IMR-90 (cell line): ENCODE results near the gene MARCKSL1. TPM values are rescaled to one million over a fixed set of nuclear protein-coding genes. Genes with fewer than 3 reads are reported as not detected.
A peak's percentile ranks its signal among the peaks of the same experiment; 100 is the strongest.

Experiments used
- ATAC-seq: fragments of 200-7000 bp; cut with Tn5 transposase; 2 replicates; pipeline ENCODE4 v1.9.1; 2020; ENCODE audit warnings: low read depth, mild to moderate bottlenecking, moderate library complexity
- BruUV-seq: library from RNA; stranded (reverse); fragments of 400-500 nt; replicated peaks from 2 replicates; lab custom pipeline; 2021; lab: Mats Ljungman, UMichigan
- CTCF ChIA-PET: fragments of 300-600 bp; formaldehyde crosslinking; extraction: SDS; loops from one replicate; lab custom pipeline; 2021; ENCODE audit warnings: antibody characterized with exemption; lab: Yijun Ruan, JAX
- POLR2A ChIA-PET: fragments of 300-600 bp; sonication (Branson Sonifier 250); formaldehyde crosslinking; loops from one replicate; lab custom pipeline; 2022; ENCODE audit warnings: antibody characterized with exemption; ENCODE audit not compliant: unreplicated experiment; lab: Charles Lee
- DNase-seq: peaks from one replicate; pipeline ENCODE4 v3.0.0; 2013
- H2AFZ ChIP-seq: replicated peaks from 2 replicates; pipeline ENCODE3; 2013; ENCODE audit warnings: low read length, mild to moderate bottlenecking; ENCODE audit not compliant: poor library complexity
- H2AK5ac ChIP-seq: 2 replicates; pipeline ENCODE4 v1.6.1; 2013; ENCODE audit warnings: low read depth, low read length, inconsistent platforms
- H2AK9ac ChIP-seq: replicated peaks from 2 replicates; pipeline ENCODE3; 2013; ENCODE audit warnings: mild to moderate bottlenecking, low read depth, low read length, moderate library complexity; ENCODE audit not compliant: poor library complexity
- H2BK120ac ChIP-seq: 2 replicates; pipeline ENCODE4 v1.6.1; 2013; ENCODE audit warnings: low read depth, low read length, inconsistent platforms
- H2BK15ac ChIP-seq: 3 replicates; pipeline ENCODE4 v1.6.1; 2013; ENCODE audit warnings: low read depth, low read length, inconsistent platforms
- H2BK20ac ChIP-seq: 2 replicates; pipeline ENCODE4 v1.6.1; 2013; ENCODE audit warnings: low read depth, mild to moderate bottlenecking, inconsistent platforms, low read length, moderate library complexity
- H2BK5ac ChIP-seq: 2 replicates; pipeline ENCODE4 v1.6.1; 2013; ENCODE audit warnings: mild to moderate bottlenecking, low read depth, low read length, inconsistent platforms; ENCODE audit not compliant: poor library complexity, severe bottlenecking
- H3K14ac ChIP-seq: replicated peaks from 2 replicates; pipeline ENCODE4 v1.6.1; 2013; ENCODE audit warnings: low read depth, low read length, inconsistent platforms
- H3K18ac ChIP-seq: 2 replicates; pipeline ENCODE4 v1.6.1; 2013; ENCODE audit warnings: low read depth, low read length, control low read depth
- H3K23ac ChIP-seq: 2 replicates; pipeline ENCODE4 v1.6.1; 2013; ENCODE audit warnings: low read depth, low read length, inconsistent platforms
- H3K27ac ChIP-seq: 2 replicates; pipeline ENCODE4 v1.5.1; 2013; ENCODE audit warnings: mild to moderate bottlenecking, control low read depth, low read length; ENCODE audit not compliant: insufficient read depth
- H3K27me3 ChIP-seq: 2 replicates; pipeline ENCODE4 v1.6.1; 2013; ENCODE audit warnings: low read length; ENCODE audit not compliant: control insufficient read depth, insufficient read depth
- H3K36me3 ChIP-seq: 2 replicates; pipeline ENCODE4 v1.6.1; 2013; ENCODE audit warnings: low read length, mixed read lengths; ENCODE audit not compliant: control insufficient read depth, insufficient read depth
- H3K4ac ChIP-seq: 2 replicates; pipeline ENCODE4 v1.6.1; 2013; ENCODE audit warnings: low read depth, low read length, inconsistent platforms
- H3K4me1 ChIP-seq: 2 replicates; pipeline ENCODE4 v1.6.1; 2013; ENCODE audit warnings: low read length, mixed read lengths; ENCODE audit not compliant: control insufficient read depth, insufficient read depth
- H3K4me2 ChIP-seq: 2 replicates; pipeline ENCODE4 v1.6.1; 2013; ENCODE audit warnings: low read depth, mild to moderate bottlenecking, control low read depth, low read length, moderate library complexity
- H3K4me3 ChIP-seq: 2 replicates; pipeline ENCODE4 v1.5.1; 2013; ENCODE audit warnings: low read depth, mild to moderate bottlenecking, control low read depth, low read length, moderate library complexity; ENCODE audit not compliant: insufficient read depth
- H3K56ac ChIP-seq: 2 replicates; pipeline ENCODE4 v1.6.1; 2013; ENCODE audit warnings: low read length, inconsistent platforms; ENCODE audit not compliant: insufficient read depth; ENCODE audit errors: extremely low read depth
- H3K79me1 ChIP-seq, 2 experiments: 2 replicates each; pipeline ENCODE4 v1.6.1; 2013; ENCODE audit warnings: low read length in 2 of 2, inconsistent platforms in 1 of 2, low read depth in 1 of 2
- H3K9ac ChIP-seq: 2 replicates; pipeline ENCODE4 v1.6.1; 2013; ENCODE audit warnings: low read depth, low read length, control low read depth
- H3K9me1 ChIP-seq: 2 replicates; pipeline ENCODE4 v1.6.1; 2013; ENCODE audit warnings: low read length, inconsistent platforms; ENCODE audit not compliant: insufficient read depth
- H3K9me3 ChIP-seq: 2 replicates; pipeline ENCODE4 v1.6.1; 2013; ENCODE audit warnings: low read length; ENCODE audit not compliant: control insufficient read depth, insufficient read depth
- H4K20me1 ChIP-seq: 2 replicates; pipeline ENCODE4 v1.6.1; 2013; ENCODE audit warnings: low read length, inconsistent platforms; ENCODE audit not compliant: insufficient read depth
- H4K5ac ChIP-seq: 2 replicates; pipeline ENCODE4 v1.6.1; 2013; ENCODE audit warnings: mild to moderate bottlenecking, low read depth, low read length, control low read depth
- H4K8ac ChIP-seq, 2 experiments: 2 replicates each; pipeline ENCODE4 v1.6.1; 2013; ENCODE audit warnings: low read depth in 2 of 2, low read length in 2 of 2, control low read depth in 1 of 2, inconsistent platforms in 1 of 2
- H4K91ac ChIP-seq: 2 replicates; pipeline ENCODE4 v1.6.1; 2013; ENCODE audit warnings: low read depth, low read length, inconsistent platforms; ENCODE audit not compliant: insufficient read depth
- USF2 ChIP-seq: fragments of 150-350 bp; IDR thresholded peaks from 2 replicates; pipeline ENCODE4 v1.6.1; 2017; ENCODE audit warnings: mild to moderate bottlenecking, antibody characterized with exemption, low read length, low read depth
- WGBS, 2 experiments: methylation state at CpG; one replicate each; pipeline versions ENCODE4 v1.1.5 to v1.1.7; 2013; ENCODE audit warnings: missing lambda C conversion rate in 2 of 2; ENCODE audit not compliant: insufficient read length in 1 of 2; ENCODE audit errors: extremely low coverage in 2 of 2; 5-methylcytosine and 5-hydroxymethylcytosine counted together
- dilution Hi-C: fragments of 300-500 bp; cut with HindIII; formaldehyde crosslinking; loops from one replicate; pipeline ENCODE4 v1.14.3; 2018; ENCODE audit warnings: low sequenced_read_pairs; ENCODE audit not compliant: unreplicated experiment
- in situ Hi-C: fragments of 300-500 bp; cut with MboI; formaldehyde crosslinking; loops from 3 replicates; pipeline ENCODE4 v1.14.3; 2019; ENCODE audit warnings: low sequenced_read_pairs, inconsistent platforms, mixed read lengths
- intact Hi-C: fragments of 100-400 bp; cut with micrococcal nuclease; formaldehyde crosslinking; loops from 2 replicates; pipeline ENCODE4 v1.10.0; 2022
- polyA plus RNA-seq, 3 experiments: library from polyadenylated mRNA; depleted of rRNA; stranded (reverse); fragments of >200 nt; gene quantifications; 2 replicates each; pipeline ENCODE4 v1.2.3, GENCODE V29; 2012; ENCODE audit warnings: low replicate concordance in 1 of 3
- total RNA-seq: library from RNA; depleted of rRNA; stranded (reverse); fragments of >200 nt; gene quantifications from 2 replicates; pipeline ENCODE4 v1.2.3, GENCODE V29; 2012

Gene MARCKSL1
- total and polyA plus RNA-seq, 2 of the 4 experiments (the other 2 are of a cell fraction) = 37.5 to 218 TPM

GRCh38 chr1:32337855-32338636 is 2.0 kb upstream of the MARCKSL1 start:
- Histone ChIP-seq H3K23ac (no peak overlapping the region; the same call in 1 of the 2 replicates), H4K5ac (no peak overlapping the region), H3K27me3 (no peaks in the 10 kb centered on the region), H3K9me3 (no peaks in the 10 kb centered on the region), H3K4ac (no peak overlapping the region), H2BK20ac (no peak overlapping the region), H2AFZ (no peak overlapping the region), H3K4me1 (peaks cover 5% of the 10 kb centered on the region), H3K56ac (no peak overlapping the region), H3K9me1 (peaks cover 3% of the 10 kb centered on the region; the same call in 1 of the 2 replicates), H2BK120ac (no peak overlapping the region), H4K8ac (no peak overlapping the region), H2BK15ac (no peak overlapping the region), H3K27ac (no peak overlapping the region), H3K14ac (peak overlapping the region; percentile 58), H4K91ac (no peak overlapping the region), H4K20me1 (peaks cover 23% of the 10 kb centered on the region), H3K18ac (no peak overlapping the region), H3K4me2 (no peak overlapping the region), H3K79me1 (peaks cover 12 to 25% of the 10 kb centered on the region in 2 experiments; a peak in 3 of 4 replicates), H2AK9ac (no peak overlapping the region), H3K9ac (no peak overlapping the region), H3K36me3 (peaks cover 14% of the 10 kb centered on the region), H2BK5ac (no peak overlapping the region), H3K4me3 (no peak overlapping the region), H2AK5ac (peak overlapping the region; percentile 44; the same call in 1 of the 2 replicates)
- POLR2A ChIA-PET = no interaction called here
- DNase-seq (peak; percentile 31), ATAC-seq (no peak)
- WGBS, 2 experiments = 67% methylated on average over 3 of the region's 16 CpGs; no CpG with 5 or more reads in 1 of the 2 experiments
- in situ Hi-C loops = no loop called here
- dilution Hi-C loops = no loop called here
- no TSS peak for BruUV-seq
- TF ChIP-seq USF2 = no peak
- CTCF ChIA-PET = no interaction called here
- intact Hi-C loops = loop anchor here (5.0 kb wide), 1 partner anchor 54 kb away; the partner anchor contains the start of gene BSDC1
